ENCODE data around the gene CCDC9B.

The CCDC9B gene

GRCh38 chr15:40320409-40320808 is 20.3 kb downstream of the CCDC9B start:
- POLR2A ChIA-PET: no interaction called here
- DNase-seq (ENCODE audit: extremely low spot score): no peak
- TF ChIP-seq BHLHE40 (IDR thresholded peaks at IDR 0.05; ENCODE audit: borderline replicate concordance) (no peak), SUZ12 (IDR thresholded peaks at IDR 0.05) (no peak), FOXK2 (IDR thresholded peaks at IDR 0.05) (no peak), L3MBTL2 (conservative IDR thresholded peaks at IDR 0.05) (no peak), TARDBP (IDR thresholded peaks at IDR 0.05) (no peak), ELF4 (IDR thresholded peaks at IDR 0.05) (no peak), CTBP1 (IDR thresholded peaks at IDR 0.05; ENCODE audit: borderline replicate concordance) (no peak), FOXA1 (IDR thresholded peaks at IDR 0.05) (no peak), NFRKB (IDR thresholded peaks at IDR 0.05) (no peak), FOXM1 (IDR thresholded peaks at IDR 0.05; ENCODE audit: borderline replicate concordance) (no peak), LEF1 (IDR thresholded peaks at IDR 0.05; ENCODE audit: borderline replicate concordance) (no peak), SP1 (IDR thresholded peaks at IDR 0.05) (no peak), HDGF (IDR thresholded peaks at IDR 0.05; ENCODE audit: borderline replicate concordance) (no peak)
- TF ChIP-seq, protein P1, sequence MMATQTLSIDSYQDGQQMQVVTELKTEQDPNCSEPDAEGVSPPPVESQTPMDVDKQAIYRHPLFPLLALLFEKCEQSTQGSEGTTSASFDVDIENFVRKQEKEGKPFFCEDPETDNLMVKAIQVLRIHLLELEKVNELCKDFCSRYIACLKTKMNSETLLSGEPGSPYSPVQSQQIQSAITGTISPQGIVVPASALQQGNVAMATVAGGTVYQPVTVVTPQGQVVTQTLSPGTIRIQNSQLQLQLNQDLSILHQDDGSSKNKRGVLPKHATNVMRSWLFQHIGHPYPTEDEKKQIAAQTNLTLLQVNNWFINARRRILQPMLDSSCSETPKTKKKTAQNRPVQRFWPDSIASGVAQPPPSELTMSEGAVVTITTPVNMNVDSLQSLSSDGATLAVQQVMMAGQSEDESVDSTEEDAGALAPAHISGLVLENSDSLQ (IDR thresholded peaks at IDR 0.05): no peak
- CTCF ChIA-PET: interaction anchor here (0.5 to 1.9 kb wide), 5 partner anchors 9 to 722 kb away, joined by 3 to 5 read pairs (median 3); no protein-coding TSS in a partner anchor

GRCh38 chr15:40317580-40317979 is 23.2 kb downstream of the CCDC9B start:
- no peak for DNase-seq (ENCODE audit: extremely low spot score)
- TF ChIP-seq L3MBTL2 (conservative IDR thresholded peaks at IDR 0.05) (no peak), FOXA1 (IDR thresholded peaks at IDR 0.05) (no peak), SUZ12 (IDR thresholded peaks at IDR 0.05) (no peak)
- TF ChIP-seq, protein P1 (IDR thresholded peaks at IDR 0.05): no peak
- ChIA-PET POLR2A (no interaction called here), CTCF (interaction anchor here (1.0 kb wide), 1 partner anchor 51 kb away, joined by 3 read pairs; no protein-coding TSS in a partner anchor)

DNA sequence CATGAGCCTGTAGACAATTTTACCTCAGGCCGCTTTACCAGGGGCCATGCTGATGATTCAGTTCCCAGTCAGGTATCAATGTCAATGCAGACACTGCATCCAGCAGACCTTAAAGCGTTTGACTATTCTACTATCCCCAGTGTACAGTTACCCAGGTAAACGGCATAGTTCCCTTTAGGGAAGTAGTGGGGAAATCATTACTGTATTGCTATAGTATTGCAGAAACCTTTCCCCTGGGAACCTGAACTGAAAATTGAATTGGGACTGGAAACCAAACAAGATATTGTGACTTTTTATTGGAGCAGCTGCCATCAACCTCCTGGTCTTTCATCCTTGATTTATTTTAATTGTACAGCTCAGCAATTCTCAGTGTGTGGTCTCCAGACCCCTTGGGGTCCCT is 23.8 kb downstream of the CCDC9B start:
- TF ChIP-seq TARDBP (IDR thresholded peaks at IDR 0.05) (no peak), NFRKB (IDR thresholded peaks at IDR 0.05) (no peak), LEF1 (IDR thresholded peaks at IDR 0.05; ENCODE audit: borderline replicate concordance) (no peak), ARNT (IDR thresholded peaks at IDR 0.05) (no peak), SUZ12 (IDR thresholded peaks at IDR 0.05) (no peak), FOXA1 (IDR thresholded peaks at IDR 0.05) (no peak), SP1 (IDR thresholded peaks at IDR 0.05) (no peak), ZNF384 (IDR thresholded peaks at IDR 0.05) (no peak), HDGF (IDR thresholded peaks at IDR 0.05; ENCODE audit: borderline replicate concordance) (no peak), L3MBTL2 (conservative IDR thresholded peaks at IDR 0.05) (no peak), FOXK2 (IDR thresholded peaks at IDR 0.05) (no peak), BHLHE40 (IDR thresholded peaks at IDR 0.05; ENCODE audit: borderline replicate concordance) (no peak), CTBP1 (IDR thresholded peaks at IDR 0.05; ENCODE audit: borderline replicate concordance) (no peak), FOXM1 (IDR thresholded peaks at IDR 0.05; ENCODE audit: borderline replicate concordance) (no peak), ELF4 (IDR thresholded peaks at IDR 0.05) (no peak)
- TF ChIP-seq, protein P1 (IDR thresholded peaks at IDR 0.05): no peak
- no peak for DNase-seq (ENCODE audit: extremely low spot score)
- POLR2A ChIA-PET: interaction anchor here (0.9 kb wide), 1 partner anchor 9 kb away, joined by 3 read pairs; the partner anchor contains the start of gene PLCB2
- CTCF ChIA-PET: interaction anchor here (0.7 to 1.0 kb wide), 2 partner anchors 35 to 52 kb away, joined by 3 read pairs; no protein-coding TSS in a partner anchor

DNA sequence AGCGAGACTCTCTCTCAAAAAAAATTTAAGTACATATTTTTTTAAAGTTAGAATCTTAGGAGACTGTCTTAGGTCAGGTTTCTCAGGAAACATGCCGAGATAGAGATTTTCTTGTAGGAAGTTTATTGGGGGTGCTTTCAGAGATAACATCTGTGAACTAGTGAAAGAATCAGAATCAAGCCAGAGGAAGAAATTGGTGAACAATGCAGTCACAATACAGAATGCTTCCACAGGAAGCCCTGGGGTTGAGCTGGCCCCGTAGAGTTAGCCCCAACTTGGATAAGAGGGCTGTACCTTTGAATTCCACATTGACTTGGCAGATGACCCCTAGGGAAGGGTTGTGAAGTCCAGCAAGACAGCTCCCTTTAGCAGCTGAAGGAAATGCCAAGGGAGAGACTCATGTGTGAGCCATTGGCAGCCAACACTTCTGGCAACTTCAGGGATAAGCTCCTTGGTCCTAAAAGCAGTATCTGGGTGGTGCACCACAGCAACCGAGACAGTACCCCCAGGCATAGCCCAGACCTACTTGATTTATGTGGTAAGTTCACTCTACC is 25.9 kb downstream of the CCDC9B start:
- ChIA-PET CTCF (interaction anchor here (0.6 to 1.2 kb wide), 2 partner anchors 35 to 190 kb away, joined by 3 to 4 read pairs; no protein-coding TSS in a partner anchor), POLR2A (no interaction called here)
- DNase-seq (ENCODE audit: extremely low spot score): no peak
- TF ChIP-seq ELF4 (IDR thresholded peaks at IDR 0.05) (no peak), TARDBP (IDR thresholded peaks at IDR 0.05) (no peak), SUZ12 (IDR thresholded peaks at IDR 0.05) (no peak)

- TF ChIP-seq, protein P1 (IDR thresholded peaks at IDR 0.05): peak; percentile 21; the same call in 1 of the 2 replicates
- TF ChIP-seq ELF4 (IDR thresholded peaks at IDR 0.05): no peak
- ChIA-PET POLR2A (no interaction called here), CTCF (interaction anchor here (0.7 to 0.8 kb wide), 2 partner anchors 30 to 35 kb away, joined by 3 read pairs; partner anchors contain the start of gene ANKRD63)
- DNase-seq (ENCODE audit: extremely low spot score): no peak
Measured at GRCh38 chr15:40313531-40314398, 27.0 kb downstream of the CCDC9B start.

Data from HEK293T (cell line).